ENCODE data around the gene SLIT1. TPM values are rescaled to one million over a fixed set of nuclear protein-coding genes. Genes with fewer than 3 reads are reported as not detected.

Gene SLIT1
- total RNA-seq (2014; rRNA removed; shearing (Covaris generic); ENCODE audit: low replicate concordance), result 1.0 and 2.2 TPM in 2 replicates

DNA sequence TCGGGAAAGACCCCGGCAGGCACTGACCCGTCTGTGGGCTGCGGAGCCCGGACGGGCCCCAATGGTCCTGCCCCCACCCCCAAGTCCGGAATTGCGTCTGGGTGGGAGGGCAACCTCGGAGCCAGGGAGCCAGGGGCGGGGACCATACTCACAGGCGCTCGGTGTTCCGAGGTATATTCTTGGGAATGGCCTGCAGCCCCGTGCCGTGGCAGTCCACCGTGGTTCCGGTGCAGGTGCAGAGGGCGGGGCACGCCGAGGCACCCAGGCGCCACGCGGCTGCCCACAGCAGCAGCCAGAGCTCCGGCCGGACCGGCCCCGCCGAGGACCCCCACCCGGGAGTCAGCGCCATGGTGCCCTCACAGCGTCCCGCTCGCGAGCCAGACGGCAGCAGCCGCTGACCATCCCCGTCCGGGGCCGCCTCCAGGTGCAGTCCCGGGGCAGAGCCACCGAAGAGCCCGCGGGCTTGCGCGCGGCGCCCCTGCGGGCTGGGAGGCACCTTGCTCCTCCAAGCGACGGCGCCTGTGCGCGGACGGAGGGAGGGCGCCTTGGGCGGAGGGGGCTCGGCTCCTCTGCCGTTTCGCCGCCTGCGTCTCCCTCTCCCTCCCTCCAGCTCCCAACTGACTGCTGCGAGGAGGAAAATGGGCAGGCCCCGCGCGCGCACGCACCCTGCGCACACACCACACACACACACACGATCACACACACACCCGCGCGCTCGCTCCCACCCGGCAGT lies at the start of gene SLIT1:
Gene SLIT1 (minus strand): TSS at position 634 of the 733 bp plus-strand sequence. CDS start 285 bp downstream, at position 349.
- H3K79me2 ChIP-seq (ENCODE audit: low read length), result no peaks in the 10 kb centered on the region
- no peak within 1 kb of the TSS for H3K4me3 ChIP-seq (ENCODE audit: low read length)
- no peak for DNase-seq
- no peaks in the 10 kb centered on the region for H3K36me3 ChIP-seq (ENCODE audit: insufficient read depth, low read length)
- no peak within 1 kb of the TSS for H2AFZ ChIP-seq (ENCODE audit: low read length)
- no peaks in the 10 kb centered on the region for H4K20me1 ChIP-seq (ENCODE audit: insufficient read depth, low read depth, low read length)
- no peak within 1 kb of the TSS for H3K4me2 ChIP-seq (ENCODE audit: low read depth, low read length, poor library complexity, severe bottlenecking)
- H3K27ac ChIP-seq (ENCODE audit: low read length), result no peak within 1 kb of the TSS
- no peaks in the 10 kb centered on the region for H3K9me2 ChIP-seq (replicated peaks; ENCODE audit: insufficient read depth, low read length)
- no peaks in the 10 kb centered on the region for H3K27me3 ChIP-seq (ENCODE audit: low read length)
- H3K9me3 ChIP-seq (ENCODE audit: low read length), result no peaks in the 10 kb centered on the region
- H3K4me1 ChIP-seq (ENCODE audit: low read length), result no peaks in the 10 kb centered on the region
- no peak within 1 kb of the TSS for H3K9ac ChIP-seq (ENCODE audit: low read length)

DNA sequence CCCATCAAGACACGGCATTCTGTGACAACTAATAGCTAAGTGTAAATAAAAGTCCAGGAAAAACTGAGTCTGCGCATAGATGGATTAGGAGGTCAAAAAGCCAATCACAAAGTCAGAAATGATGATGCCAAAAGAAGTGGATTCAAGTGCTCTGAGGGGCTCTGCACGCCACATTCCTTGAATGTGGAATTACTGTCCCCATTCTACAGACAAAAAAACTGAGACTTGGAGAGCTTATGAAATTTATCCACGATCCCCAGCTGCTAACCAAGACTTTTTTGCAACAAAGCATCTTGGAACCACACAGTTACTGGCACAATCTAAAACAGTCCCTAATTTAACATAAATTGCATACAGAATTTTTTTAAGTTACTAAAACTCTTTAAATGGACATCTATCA lies 49.6 kb upstream of the SLIT1 start:
- Histone ChIP-seq H3K9me2 (replicated peaks; ENCODE audit: insufficient read depth, low read length) (no peaks in the 10 kb centered on the region), H3K27ac (ENCODE audit: low read length) (no peak overlapping the region), H3K9ac (ENCODE audit: low read length) (no peak overlapping the region), H3K27me3 (ENCODE audit: low read length) (no peaks in the 10 kb centered on the region), H3K9me3 (ENCODE audit: low read length) (no peaks in the 10 kb centered on the region), H3K36me3 (ENCODE audit: insufficient read depth, low read length) (no peaks in the 10 kb centered on the region), H3K79me2 (ENCODE audit: low read length) (no peaks in the 10 kb centered on the region), H3K4me2 (ENCODE audit: low read depth, low read length, poor library complexity, severe bottlenecking) (no peak overlapping the region), H3K4me3 (ENCODE audit: low read length) (no peak overlapping the region), H2AFZ (ENCODE audit: low read length) (no peak overlapping the region), H4K20me1 (ENCODE audit: insufficient read depth, low read depth, low read length) (no peaks in the 10 kb centered on the region), H3K4me1 (ENCODE audit: low read length) (no peaks in the 10 kb centered on the region)
- no peak for DNase-seq

DNA sequence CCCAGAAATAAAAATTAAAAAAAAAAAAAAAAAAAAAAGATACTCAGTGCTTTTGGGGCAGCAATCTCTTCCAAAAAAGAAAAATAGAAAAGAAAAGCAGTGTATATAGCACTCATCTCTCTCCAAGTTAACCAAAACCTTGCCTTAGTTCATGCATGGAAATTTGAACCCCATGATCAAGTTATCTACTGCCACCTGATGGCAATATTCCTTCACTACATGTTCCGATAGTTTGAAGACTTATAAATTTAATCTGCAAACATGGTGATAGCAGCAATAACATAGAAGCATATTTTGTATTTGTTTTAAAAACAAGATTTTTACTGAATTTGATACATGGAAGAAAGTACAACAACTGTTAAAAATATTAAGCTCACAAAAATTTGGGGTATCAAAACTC lies 48.6 kb upstream of the SLIT1 start:
- H3K36me3 ChIP-seq (ENCODE audit: insufficient read depth, low read length), result no peaks in the 10 kb centered on the region
- no peaks in the 10 kb centered on the region for H4K20me1 ChIP-seq (ENCODE audit: insufficient read depth, low read depth, low read length)
- H3K27ac ChIP-seq (ENCODE audit: low read length), result no peak overlapping the region
- H2AFZ ChIP-seq (ENCODE audit: low read length), result no peak overlapping the region
- H3K4me2 ChIP-seq (ENCODE audit: low read depth, low read length, poor library complexity, severe bottlenecking), result no peak overlapping the region
- no peak overlapping the region for H3K4me3 ChIP-seq (ENCODE audit: low read length)
- no peak overlapping the region for H3K9ac ChIP-seq (ENCODE audit: low read length)
- no peaks in the 10 kb centered on the region for H3K27me3 ChIP-seq (ENCODE audit: low read length)
- H3K9me2 ChIP-seq (replicated peaks; ENCODE audit: insufficient read depth, low read length), result no peaks in the 10 kb centered on the region
- no peaks in the 10 kb centered on the region for H3K9me3 ChIP-seq (ENCODE audit: low read length)
- H3K79me2 ChIP-seq (ENCODE audit: low read length), result no peaks in the 10 kb centered on the region
- DNase-seq, result peak; percentile 61
- no peaks in the 10 kb centered on the region for H3K4me1 ChIP-seq (ENCODE audit: low read length)

GRCh38 chr10:97230146-97230545 lies 44.4 kb upstream of the SLIT1 start:
- no peaks in the 10 kb centered on the region for H3K4me1 ChIP-seq (ENCODE audit: low read length)
- no peak overlapping the region for H3K9ac ChIP-seq (ENCODE audit: low read length)
- H3K9me2 ChIP-seq (replicated peaks; ENCODE audit: insufficient read depth, low read length), result no peaks in the 10 kb centered on the region
- no peaks in the 10 kb centered on the region for H3K36me3 ChIP-seq (ENCODE audit: insufficient read depth, low read length)
- no peaks in the 10 kb centered on the region for H3K79me2 ChIP-seq (ENCODE audit: low read length)
- no peaks in the 10 kb centered on the region for H3K27me3 ChIP-seq (ENCODE audit: low read length)
- no peak overlapping the region for H3K4me2 ChIP-seq (ENCODE audit: low read depth, low read length, poor library complexity, severe bottlenecking)
- H3K4me3 ChIP-seq (ENCODE audit: low read length), result no peak overlapping the region
- no peak for DNase-seq
- H2AFZ ChIP-seq (ENCODE audit: low read length), result no peak overlapping the region
- H4K20me1 ChIP-seq (ENCODE audit: insufficient read depth, low read depth, low read length), result no peaks in the 10 kb centered on the region
- no peaks in the 10 kb centered on the region for H3K9me3 ChIP-seq (ENCODE audit: low read length)
- no peak overlapping the region for H3K27ac ChIP-seq (ENCODE audit: low read length)

- no peaks in the 10 kb centered on the region for H3K79me2 ChIP-seq (ENCODE audit: low read length)
- H3K36me3 ChIP-seq (ENCODE audit: insufficient read depth, low read length), result no peaks in the 10 kb centered on the region
- no peak overlapping the region for H2AFZ ChIP-seq (ENCODE audit: low read length)
- no peak overlapping the region for H3K4me3 ChIP-seq (ENCODE audit: low read length)
- no peak overlapping the region for H3K27ac ChIP-seq (ENCODE audit: low read length)
- H3K9me3 ChIP-seq (ENCODE audit: low read length), result no peaks in the 10 kb centered on the region
- no peaks in the 10 kb centered on the region for H3K9me2 ChIP-seq (replicated peaks; ENCODE audit: insufficient read depth, low read length)
- no peaks in the 10 kb centered on the region for H3K4me1 ChIP-seq (ENCODE audit: low read length)
- no peaks in the 10 kb centered on the region for H3K27me3 ChIP-seq (ENCODE audit: low read length)
- no peaks in the 10 kb centered on the region for H4K20me1 ChIP-seq (ENCODE audit: insufficient read depth, low read depth, low read length)
- no peak for DNase-seq
- H3K4me2 ChIP-seq (ENCODE audit: low read depth, low read length, poor library complexity, severe bottlenecking), result no peak overlapping the region
- no peak overlapping the region for H3K9ac ChIP-seq (ENCODE audit: low read length)
Observed at GRCh38 chr10:97229322-97230015, 43.7 kb upstream of the SLIT1 start.

- Histone ChIP-seq H3K4me2 (ENCODE audit: low read depth, low read length, poor library complexity, severe bottlenecking) (no peak overlapping the region), H3K4me3 (ENCODE audit: low read length) (no peak overlapping the region), H3K9ac (ENCODE audit: low read length) (no peak overlapping the region), H3K4me1 (ENCODE audit: low read length) (no peaks in the 10 kb centered on the region), H2AFZ (ENCODE audit: low read length) (no peak overlapping the region), H3K27me3 (ENCODE audit: low read length) (no peaks in the 10 kb centered on the region), H3K9me3 (ENCODE audit: low read length) (no peaks in the 10 kb centered on the region), H3K27ac (ENCODE audit: low read length) (no peak overlapping the region), H4K20me1 (ENCODE audit: insufficient read depth, low read depth, low read length) (no peaks in the 10 kb centered on the region), H3K79me2 (ENCODE audit: low read length) (no peaks in the 10 kb centered on the region), H3K9me2 (replicated peaks; ENCODE audit: insufficient read depth, low read length) (no peaks in the 10 kb centered on the region), H3K36me3 (ENCODE audit: insufficient read depth, low read length) (no peaks in the 10 kb centered on the region)
- no peak for DNase-seq
Observed at GRCh38 chr10:97228775-97229157, 43.0 kb upstream of the SLIT1 start.

- H2AFZ ChIP-seq (ENCODE audit: low read length), result no peak overlapping the region
- H3K4me3 ChIP-seq (ENCODE audit: low read length), result no peak overlapping the region
- no peaks in the 10 kb centered on the region for H3K36me3 ChIP-seq (ENCODE audit: insufficient read depth, low read length)
- H3K27ac ChIP-seq (ENCODE audit: low read length), result no peak overlapping the region
- no peak overlapping the region for H3K9ac ChIP-seq (ENCODE audit: low read length)
- no peaks in the 10 kb centered on the region for H3K27me3 ChIP-seq (ENCODE audit: low read length)
- DNase-seq, result no peak
- no peak overlapping the region for H3K4me2 ChIP-seq (ENCODE audit: low read depth, low read length, poor library complexity, severe bottlenecking)
- no peaks in the 10 kb centered on the region for H3K9me3 ChIP-seq (ENCODE audit: low read length)
- no peaks in the 10 kb centered on the region for H3K79me2 ChIP-seq (ENCODE audit: low read length)
- H3K4me1 ChIP-seq (ENCODE audit: low read length), result no peaks in the 10 kb centered on the region
- no peaks in the 10 kb centered on the region for H3K9me2 ChIP-seq (replicated peaks; ENCODE audit: insufficient read depth, low read length)
- H4K20me1 ChIP-seq (ENCODE audit: insufficient read depth, low read depth, low read length), result no peaks in the 10 kb centered on the region
Observed at GRCh38 chr10:97228130-97228774, 42.5 kb upstream of the SLIT1 start.

GRCh38 chr10:97226398-97226797 lies 40.6 kb upstream of the SLIT1 start:
- no peak for DNase-seq
- Histone ChIP-seq H3K27ac (ENCODE audit: low read length) (no peak overlapping the region), H3K9me2 (replicated peaks; ENCODE audit: insufficient read depth, low read length) (no peaks in the 10 kb centered on the region), H3K4me3 (ENCODE audit: low read length) (no peak overlapping the region), H3K36me3 (ENCODE audit: insufficient read depth, low read length) (no peaks in the 10 kb centered on the region), H3K4me1 (ENCODE audit: low read length) (no peaks in the 10 kb centered on the region), H4K20me1 (ENCODE audit: insufficient read depth, low read depth, low read length) (no peaks in the 10 kb centered on the region), H3K9ac (ENCODE audit: low read length) (no peak overlapping the region), H3K27me3 (ENCODE audit: low read length) (no peaks in the 10 kb centered on the region), H3K4me2 (ENCODE audit: low read depth, low read length, poor library complexity, severe bottlenecking) (no peak overlapping the region), H2AFZ (ENCODE audit: low read length) (no peak overlapping the region), H3K79me2 (ENCODE audit: low read length) (no peaks in the 10 kb centered on the region), H3K9me3 (ENCODE audit: low read length) (no peaks in the 10 kb centered on the region)
